LHCN-M2 (cell line): ENCODE measurements around the gene KCNB1. TPM values are rescaled to one million over a fixed set of nuclear protein-coding genes. Genes with fewer than 3 reads are reported as not detected.

Experiments
- DNase-seq: peaks from one replicate; pipeline ENCODE4 v3.0.0-alpha.2; 2012; ENCODE audit warnings: low read depth
- total RNA-seq: library from RNA; depleted of rRNA; stranded (reverse); fragments of >200 nt; gene quantifications from 2 replicates; pipeline ENCODE4 v1.2.3, GENCODE V29; 2014

The KCNB1 gene
- total RNA-seq, 1 experiment from 2014 or later = 0.40 TPM

DNA sequence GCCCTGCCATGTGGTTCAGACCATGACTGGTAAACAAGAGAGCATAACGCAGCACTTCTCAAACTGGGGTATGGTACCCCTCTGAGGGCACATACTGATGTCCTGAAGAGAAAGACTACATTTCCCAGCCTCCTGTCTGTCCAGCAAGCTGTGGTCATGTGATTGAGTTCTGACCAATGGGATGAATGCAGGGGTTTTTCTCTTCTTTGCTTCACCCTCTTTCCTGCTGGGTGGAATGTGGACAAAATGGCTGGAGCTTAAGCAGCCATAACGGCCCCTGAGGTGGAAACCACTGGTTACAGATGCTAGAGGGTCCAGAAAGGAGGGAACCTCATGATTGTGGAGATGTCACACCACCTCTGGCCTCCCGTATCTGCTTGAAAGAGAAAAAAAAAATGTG is 19.4 kb upstream of the KCNB1 start:
- DNase-seq = no peak

DNA sequence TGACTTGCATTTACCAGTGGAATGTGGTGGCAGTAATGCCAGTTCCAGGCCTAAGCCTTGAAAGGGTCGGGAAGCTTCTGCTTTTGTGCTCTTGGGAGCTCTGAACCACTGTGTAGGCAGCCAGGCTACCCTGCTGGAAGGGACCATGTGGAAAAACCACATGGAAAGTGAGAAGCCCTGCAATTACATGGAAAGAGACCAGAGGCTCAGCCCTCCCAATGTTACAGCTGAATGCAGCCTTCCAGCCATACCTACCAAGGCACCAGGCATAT is 14.9 kb upstream of the KCNB1 start:
- no peak for DNase-seq

DNA sequence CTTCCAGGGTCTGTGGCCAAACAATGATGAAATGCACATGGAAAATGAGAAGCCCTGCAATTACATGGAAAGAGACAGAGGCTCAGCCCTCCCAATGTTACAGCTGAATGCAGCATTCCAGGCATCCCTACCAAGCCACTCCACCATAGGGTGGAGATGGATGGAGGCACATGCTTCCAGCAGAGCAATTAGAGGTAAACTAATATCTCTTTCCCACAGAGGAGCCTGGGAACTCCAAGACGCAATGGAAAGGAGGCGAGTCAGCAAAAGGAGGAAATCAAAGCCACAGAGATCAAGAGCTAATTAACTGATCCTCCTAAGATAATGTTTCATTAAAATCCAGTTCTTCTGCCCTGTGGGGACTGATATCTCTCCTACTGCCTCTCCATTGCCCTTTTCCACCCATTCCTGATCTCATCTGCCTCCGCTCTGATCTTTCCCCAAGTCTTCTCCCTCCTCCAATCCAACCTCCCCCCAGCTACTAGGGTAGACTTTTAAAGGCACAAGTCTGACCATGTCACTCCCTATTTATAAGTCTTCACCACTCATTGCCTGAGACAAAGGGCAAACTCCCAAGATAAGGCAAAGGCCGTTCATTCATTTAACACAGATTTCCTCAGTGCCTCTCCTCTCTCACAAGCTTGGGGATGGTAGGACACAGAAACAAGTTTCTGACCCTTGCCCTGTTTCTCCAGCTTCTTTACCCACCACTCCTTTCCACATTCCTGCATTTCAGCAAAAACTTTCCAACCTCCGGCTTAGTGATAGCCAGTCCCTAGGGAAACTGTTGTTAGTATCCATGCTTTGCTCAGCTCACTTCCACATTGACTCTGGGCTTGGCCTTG is 14.3 kb upstream of the KCNB1 start:
- no peak for DNase-seq

DNA sequence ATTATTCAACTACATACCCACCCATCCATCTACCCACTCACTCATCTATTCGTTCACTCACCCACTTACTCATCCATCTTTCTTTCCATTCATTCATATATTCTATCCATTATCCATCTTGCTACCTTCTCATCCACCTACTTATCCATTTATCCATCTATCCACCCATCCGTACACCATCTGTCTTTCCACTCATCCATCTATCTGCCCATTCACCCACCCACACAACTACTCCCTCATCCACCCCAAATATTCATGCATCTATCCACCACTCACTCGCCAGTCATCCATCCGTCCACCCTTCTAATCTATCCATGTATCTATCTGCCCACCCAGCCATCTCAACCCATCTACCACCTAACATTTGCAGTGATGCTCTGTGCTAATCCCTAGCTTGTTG is 13.6 kb upstream of the KCNB1 start:
- DNase-seq = no peak

DNA sequence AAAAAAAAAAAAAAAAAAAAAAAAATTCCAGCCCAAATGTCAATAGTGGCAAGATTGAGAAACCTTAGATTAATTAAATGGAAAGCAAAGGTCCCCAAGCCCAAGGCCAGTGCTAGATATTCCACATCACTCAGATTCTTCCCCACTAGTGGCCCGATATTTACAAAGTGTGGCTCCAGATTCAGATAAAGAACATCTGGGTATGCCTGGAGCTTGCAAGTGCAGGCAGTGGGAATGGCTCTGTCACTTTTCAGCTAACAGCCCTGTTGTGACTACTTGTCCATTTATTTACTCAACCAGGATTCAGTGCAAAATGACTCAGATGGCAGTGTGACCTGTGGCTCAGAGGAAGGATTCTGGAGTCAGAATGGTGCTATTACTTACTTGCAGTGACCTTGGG is 8.2 kb upstream of the KCNB1 start:
- DNase-seq = no peak

DNA sequence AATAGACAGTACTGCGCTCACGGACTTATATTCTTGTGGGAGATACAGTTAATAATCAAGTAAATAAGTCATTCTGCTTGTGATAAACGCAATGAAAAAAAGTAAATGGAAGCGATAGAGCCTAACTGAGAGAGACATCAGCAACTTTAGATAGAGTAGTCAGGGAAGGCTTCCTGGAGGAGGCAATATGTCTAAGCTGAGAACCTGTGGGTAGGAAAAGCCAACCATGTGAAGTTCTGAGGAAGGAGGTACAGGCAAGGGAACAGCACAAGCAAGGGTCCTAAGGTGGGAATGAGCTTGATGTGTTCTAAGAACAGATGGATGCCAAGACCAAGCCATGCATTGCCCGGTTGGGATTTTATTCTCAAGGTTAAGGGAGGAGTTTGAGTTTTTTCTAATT is 7.2 kb upstream of the KCNB1 start:
- DNase-seq = no peak

DNA sequence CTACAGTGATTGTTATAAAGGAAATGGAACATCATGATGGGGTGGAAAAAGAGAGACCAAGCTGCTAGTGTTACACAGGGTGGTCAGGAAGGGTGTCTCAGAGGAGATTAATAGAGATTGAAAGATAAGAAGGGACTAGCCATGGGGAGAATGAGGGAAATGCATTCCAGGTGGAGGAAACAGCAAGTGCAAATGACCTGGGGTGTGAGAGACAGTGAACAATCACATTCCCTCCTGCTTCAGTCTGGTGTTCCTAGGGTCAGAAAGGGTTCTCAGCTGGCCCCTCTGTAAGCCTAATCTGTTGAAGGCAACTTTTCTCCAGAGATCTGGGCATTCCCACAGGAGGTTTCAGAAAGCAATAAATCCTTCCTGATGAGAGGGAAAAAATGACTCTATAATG is 3.6 kb upstream of the KCNB1 start:
- no peak for DNase-seq

DNA sequence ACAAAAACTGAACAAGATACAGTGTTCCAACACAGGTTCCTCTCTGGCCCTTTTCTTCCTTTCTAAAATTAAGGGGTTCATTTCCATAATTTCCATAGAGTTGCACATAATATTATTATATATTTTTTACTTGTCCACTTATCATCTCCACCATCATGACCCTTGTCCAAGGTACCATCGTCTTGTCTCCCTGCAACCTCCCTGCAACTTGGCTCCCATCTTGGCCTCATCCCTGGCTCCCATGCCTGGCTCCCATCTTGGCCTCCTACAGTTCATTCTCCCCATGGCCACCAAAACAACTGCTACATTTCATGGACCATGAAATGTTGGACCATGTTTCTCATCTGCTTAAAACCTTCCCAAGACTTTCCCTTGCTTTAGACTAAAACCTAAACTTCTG is 3.1 kb upstream of the KCNB1 start:
- no peak for DNase-seq

DNA sequence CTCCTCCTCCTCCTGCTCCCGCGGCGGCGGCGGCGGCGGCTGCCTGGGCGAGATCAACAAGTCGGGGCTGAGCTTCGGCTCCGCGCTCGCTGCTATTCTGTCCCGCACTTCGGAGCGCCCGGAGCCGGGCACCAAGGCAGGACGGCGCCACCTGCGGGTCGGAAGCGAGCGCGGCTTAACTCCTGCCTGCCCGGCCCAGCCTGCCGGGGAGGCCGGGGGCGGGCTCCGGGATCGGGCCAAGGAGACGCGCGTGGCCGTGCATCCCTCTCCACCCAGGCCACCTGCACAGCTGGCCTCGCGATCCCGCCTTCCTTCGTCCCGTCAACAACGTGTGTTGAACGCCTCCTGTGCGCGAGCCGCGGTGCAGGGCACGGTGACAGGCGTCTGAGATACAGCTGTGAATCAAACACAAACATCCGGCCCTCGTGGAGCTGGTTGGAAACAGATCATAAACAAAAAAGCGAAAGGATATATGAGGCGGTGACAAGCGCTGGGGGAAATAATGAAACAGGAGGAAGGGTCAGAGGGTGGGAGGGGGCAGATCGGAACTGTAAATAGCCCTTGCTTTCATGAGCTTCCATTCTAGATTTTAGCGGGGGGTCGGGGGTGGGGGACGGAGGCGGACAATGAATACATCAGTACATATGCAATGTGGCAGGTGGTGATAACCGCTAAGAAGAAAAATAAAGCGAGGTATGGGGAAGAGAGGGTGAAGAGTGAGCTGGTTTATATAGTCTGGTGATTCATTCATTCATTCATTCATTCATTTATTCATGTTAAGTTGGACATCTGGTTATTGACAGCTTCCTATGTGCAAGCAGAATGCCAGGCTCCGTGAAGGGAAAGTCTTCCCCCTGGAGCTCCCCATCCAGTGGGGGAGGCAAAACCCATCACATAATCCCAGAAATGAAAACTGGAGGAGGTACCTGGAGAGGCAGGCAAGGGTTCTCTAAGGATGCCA is 2.0 kb upstream of the KCNB1 start:
- DNase-seq = peak; percentile 67

DNA sequence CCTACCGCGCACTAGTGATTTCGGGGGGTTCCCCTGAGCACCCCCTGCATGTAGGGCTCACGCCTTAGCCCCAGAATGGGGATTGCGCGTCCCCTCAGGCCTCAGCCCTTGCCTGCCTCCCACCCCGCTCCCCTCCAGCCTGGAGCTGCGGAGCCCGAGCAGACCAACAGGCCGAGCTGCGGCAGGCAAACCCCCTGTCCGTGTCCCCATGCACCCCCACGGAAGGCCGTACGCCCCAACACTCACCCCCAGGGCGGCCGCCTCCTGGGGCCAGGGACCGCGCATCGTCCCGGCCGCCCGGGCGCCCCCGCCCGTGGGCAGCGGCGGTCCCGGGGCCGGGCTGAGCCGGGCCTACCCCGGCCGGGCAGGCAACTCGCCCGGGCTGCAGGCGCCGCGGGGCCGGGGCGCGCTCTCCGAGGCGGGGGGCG is 1.2 kb upstream of the KCNB1 start:
- no peak for DNase-seq

DNA sequence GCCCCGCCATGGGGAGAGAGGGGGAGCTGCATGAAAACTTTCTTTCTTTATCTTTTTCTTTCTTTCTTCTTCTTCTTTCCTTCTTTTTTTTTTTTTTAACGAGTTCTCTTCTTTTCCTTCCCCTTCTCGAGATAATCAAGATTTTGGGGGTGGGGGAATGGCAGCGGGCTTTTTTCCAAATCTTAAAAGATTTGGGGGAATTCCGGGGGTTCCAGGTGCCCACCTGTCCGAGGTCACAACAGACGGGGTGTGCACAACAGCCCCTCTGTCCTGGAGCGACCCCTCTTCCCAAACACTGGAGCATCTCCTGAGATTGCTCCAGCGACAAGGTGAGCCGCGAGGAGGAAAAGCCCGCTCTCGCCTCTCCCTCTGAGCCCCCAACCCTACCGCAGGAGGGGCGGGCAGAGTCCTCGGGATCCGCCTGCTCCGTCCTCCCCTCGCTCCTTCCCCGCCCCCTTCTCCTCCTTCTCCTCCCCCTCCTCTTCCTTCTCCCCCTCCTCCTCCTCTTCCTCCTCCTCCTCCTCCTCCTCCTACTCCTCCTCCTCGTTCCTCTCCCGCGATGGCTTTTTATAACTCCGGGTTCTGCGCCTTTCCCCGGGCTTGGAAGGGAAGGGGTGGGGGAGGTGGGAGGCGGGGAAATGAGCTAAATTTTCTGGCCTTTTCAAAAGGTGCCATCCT is 689 bp upstream of the KCNB1 start:
- no peak for DNase-seq

DNA sequence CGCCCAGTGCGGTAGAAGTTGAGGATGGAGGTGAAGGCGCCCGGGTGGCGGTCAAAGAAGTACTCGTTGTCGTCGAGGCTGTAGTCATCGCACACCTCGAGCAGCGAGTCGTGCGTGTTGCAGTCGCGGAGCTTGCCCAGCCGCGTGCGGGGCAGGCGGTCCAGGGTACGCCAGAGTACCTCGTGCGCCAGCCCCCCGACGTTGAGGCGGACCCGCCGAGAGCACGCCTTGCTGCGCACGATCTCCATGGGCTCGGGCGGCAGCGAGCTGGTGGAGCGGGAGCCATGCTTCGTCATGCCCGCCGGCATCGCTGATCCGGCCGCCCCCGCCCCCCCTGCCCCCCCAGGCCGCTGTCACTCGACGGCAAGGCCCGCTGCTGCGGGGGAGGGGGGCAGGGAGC is 295 bp downstream of the KCNB1 start:
- no peak for DNase-seq

DNA sequence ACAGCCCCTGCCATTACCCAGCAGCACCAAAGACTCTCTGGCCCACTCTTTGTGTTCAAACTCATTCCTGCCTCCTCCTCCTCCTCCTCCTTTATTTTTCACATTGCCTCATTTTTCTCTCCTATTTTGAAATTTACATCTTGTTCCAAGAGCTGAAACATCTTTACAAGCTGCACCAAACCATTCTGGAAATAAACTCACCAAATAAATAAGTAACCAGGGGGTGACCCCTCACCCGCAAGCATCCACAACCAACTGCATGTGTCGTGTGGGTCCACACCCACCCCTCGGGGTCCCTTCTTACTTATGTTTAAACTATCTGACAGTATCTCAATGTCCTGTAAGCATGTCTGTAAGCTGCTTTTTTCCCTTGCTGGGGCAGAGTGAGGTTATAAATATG is 1.4 kb downstream of the KCNB1 start:
- DNase-seq = no peak

DNA sequence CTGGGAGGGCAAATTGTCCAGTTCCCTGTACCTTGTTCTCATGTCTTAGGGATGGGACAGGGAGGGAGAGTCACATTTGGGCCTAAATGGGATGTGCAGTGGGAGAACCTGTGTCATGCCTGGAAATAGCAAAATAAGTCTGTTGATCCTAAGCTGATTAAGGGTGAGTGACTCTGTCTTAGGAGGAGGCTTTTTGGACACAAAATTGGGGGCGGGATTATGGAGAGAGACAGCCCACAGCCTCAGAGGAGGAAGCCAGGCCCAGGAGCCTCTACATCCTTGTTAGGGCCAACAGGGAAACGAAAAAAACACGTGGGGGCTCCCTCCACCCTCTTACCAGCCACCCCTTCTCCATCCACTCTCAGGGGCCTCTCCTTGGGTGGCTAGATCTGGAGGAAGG is 2.2 kb downstream of the KCNB1 start:
- DNase-seq = no peak

DNA sequence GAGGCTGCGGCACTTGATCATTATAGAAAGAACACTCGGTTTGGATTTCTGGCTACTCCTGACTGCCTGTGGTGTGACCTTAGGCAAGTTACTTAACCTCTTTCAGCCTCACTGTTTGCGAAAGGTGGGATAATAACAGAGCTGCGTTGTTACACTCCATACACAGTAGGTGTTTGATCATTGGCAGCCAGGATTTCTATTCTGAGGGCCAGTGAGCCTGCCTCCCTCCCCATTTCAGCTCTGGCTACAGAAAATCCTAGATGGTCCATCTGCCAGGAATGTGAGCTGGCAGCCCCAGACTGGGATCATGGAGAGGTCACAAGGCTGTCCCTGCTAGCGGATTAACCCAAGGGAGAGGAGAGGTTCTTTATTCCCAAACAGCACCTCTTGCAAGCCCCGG is 2.7 kb downstream of the KCNB1 start:
- no peak for DNase-seq

DNA sequence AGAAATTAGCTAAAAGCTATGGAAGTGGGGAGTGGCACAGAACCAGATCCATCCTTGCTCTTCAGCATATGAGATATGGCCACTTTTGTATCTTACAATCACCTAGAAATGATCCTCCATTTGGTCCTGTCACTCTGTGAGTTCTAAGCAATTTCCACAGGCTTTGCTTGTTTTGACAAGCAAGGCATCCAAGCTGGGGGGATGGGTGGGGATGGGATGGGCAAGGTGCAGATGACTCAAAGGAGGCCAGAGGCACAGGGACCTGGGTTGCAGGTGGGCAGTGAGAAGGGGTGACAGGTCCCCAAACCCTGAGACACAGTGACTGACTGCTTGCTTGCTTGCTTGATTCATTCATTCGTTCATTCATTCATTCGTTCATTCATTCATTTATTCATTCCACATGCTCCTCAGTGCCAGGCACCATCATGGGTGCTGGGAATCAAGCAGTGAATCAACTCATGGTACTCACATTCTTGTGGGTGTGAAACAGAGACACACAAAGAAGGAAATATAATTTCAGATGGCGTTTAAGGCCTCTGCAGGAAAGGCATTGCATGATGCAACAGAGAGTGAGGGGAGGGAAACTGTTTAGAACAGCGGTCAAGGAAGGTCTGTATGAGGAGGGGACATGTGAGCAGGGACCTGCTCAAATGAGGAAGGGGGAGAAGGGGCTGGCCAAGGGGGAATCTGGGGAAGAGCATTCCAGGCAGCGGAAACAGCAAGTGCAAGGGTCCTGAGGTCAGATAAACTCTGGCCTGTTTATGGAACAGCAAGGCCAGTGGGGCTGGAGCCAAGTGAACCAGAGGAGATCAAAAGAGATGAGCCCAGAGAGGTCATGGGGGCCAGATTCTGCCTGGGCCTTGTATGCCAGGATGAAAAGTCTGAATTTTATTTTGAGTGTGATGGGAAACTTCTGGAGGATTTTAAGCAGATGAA is 3.4 kb downstream of the KCNB1 start:
- no peak for DNase-seq

DNA sequence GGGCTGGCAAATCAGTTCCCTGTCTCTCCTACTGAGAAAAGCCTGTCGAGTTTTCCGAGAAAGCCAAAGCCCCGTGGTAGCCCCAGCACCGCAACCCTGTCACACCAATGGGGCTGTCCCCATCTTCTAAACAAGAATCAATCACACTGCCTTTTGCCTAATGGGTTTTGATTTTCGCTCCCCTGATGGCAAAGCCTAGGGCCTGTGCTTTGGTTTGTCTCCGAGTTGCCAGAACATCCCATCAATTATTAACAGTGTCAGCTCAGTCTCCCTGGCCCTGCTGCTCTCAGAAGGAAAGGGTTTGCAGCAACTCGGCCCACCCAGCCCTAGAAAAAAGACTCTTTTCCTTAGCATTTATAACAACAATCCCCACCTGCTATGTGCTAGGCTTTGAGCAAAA is 4.2 kb downstream of the KCNB1 start:
- DNase-seq = no peak

DNA sequence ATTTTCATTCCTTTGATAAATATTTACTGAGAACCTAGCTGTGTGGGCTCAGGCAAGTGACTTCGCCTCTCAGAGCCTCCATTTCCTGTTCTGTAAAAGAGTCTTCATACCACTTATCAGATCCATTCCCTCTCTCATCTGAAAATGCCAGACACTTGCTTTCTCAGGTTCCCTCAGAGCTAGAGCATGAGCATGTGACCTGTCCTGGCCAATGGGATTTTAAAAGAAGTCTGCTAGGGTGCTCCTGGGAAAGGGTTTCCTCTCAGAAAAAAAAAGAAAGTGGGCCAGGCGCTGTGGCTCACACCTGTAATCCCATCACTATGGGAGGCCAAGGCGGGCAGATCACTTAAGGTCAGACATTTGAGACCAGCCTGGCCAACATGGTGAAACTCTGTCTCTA is 5.3 kb downstream of the KCNB1 start:
- DNase-seq = no peak

DNA sequence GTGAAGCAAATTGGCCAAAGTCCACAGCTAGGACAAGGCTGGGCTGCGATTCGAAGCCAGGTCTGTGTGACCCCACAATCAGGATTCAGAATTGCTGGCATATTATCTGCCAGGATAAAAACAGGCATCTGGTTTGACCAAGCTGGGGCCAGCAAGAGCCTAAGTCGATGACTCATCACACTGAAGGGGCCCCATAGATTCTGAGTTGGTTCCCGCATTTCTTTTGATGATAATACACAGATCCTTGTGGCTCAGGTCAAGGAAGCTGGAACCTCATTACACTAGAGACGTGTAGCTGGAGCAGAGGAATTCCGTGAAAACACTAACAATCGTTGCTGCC is 6.5 kb downstream of the KCNB1 start:
- DNase-seq = no peak

DNA sequence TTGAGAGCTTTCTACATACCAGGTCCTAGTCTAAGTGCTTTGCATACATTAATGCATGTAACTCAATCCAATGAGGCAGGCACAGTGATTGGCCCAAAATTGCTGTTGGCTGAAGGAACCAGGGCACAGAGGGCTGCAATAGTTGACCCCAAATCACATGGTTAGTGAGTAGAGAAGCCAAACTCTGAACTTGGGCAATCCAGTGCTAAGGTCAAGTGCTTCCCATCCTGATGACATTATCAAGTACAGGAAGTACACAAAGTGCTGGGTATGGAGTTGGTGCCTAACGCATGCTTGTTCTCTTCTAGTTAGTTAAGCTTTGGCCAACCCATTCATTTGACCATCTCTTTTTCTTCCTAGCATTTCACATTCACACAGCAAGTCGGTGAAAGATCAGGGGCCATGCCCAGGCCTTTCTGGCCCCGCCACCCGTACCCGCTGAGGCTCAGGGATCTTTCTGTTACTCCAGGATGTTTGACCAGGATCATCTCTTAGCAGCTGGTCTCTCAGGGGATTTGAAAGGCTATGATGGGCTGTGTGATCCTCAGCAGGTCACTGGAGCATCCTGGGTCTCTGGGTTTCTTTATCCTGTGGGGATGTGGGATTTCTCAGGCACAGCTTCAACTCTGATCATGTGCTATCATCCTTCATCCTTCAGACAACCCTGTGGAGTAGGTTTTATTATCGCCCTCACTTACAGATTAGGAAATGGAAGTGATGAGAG is 7.0 kb downstream of the KCNB1 start:
- DNase-seq = no peak

DNA sequence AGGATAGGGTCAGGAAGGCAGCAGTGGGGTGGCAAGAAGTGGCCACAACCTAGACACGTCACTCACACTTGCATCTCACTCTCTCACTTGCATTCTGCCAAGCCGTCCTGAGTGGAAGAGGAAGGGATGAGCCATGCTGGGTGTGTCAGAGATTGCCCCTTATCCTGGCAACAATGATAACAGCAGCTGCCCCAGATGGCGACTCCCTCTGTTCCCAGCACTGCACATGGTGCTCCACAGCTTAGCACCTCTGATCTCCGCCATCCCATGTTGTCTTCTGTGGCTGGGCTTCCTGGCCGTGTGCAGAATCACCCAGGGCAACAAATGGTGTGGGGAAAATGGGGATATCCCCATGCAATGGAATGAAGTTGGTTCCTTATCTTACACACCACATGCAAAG is 11.1 kb downstream of the KCNB1 start:
- DNase-seq = no peak
